Astrocyte (in vitro differentiated cells and primary cell): ENCODE results near the gene TMEM44.

ENCODE experiments used
- CTCF ChIP-seq: IDR thresholded peaks from 2 replicates; pipeline ENCODE4 v1.5.1; 2011; ENCODE audit warnings: low read depth, mild to moderate bottlenecking, inconsistent platforms, low read length, moderate library complexity; ENCODE audit not compliant: insufficient read depth
- EZH2 ChIP-seq: IDR thresholded peaks from 2 replicates; pipeline ENCODE4 v1.6.1; 2012; ENCODE audit warnings: mild to moderate bottlenecking, low read length, inconsistent platforms; ENCODE audit not compliant: insufficient read depth

GRCh38 chr3:194615226-194615625 lies 18.0 kb downstream of the TMEM44 start:
- TF ChIP-seq CTCF: no peak
- TF ChIP-seq EZH2: no peak
